ENCODE measurements around the gene GNA14.
"Not testable (repeated sequence)": the region's sequence is repeated elsewhere in the genome, so short reads cannot be mapped to it uniquely, and the experiment has no call there.

GNA14 gene

GRCh38 chr9:77402286-77402685, 245.8 kb downstream of the GNA14 start:
- DNase-seq (ENCODE audit: low read depth), result no peak

GRCh38 chr9:77399964-77400363, 248.2 kb downstream of the GNA14 start:
- DNase-seq (ENCODE audit: low read depth), result no peak

- DNase-seq (ENCODE audit: low read depth), result not testable (repeated sequence)
Observed at GRCh38 chr9:77398581-77398980, 249.5 kb downstream of the GNA14 start.

- DNase-seq (ENCODE audit: low read depth), result no peak
Observed at GRCh38 chr9:77392328-77392727, 255.8 kb downstream of the GNA14 start.

- DNase-seq (ENCODE audit: low read depth), result no peak
Observed at GRCh38 chr9:77391834-77392233, 256.3 kb downstream of the GNA14 start.

GRCh38 chr9:77386187-77386586, 261.9 kb downstream of the GNA14 start:
- DNase-seq (ENCODE audit: low read depth), result no peak

- DNase-seq (ENCODE audit: low read depth), result no peak
Observed at GRCh38 chr9:77384406-77384805, 263.7 kb downstream of the GNA14 start.

GRCh38 chr9:77375956-77376532, 272.1 kb downstream of the GNA14 start:
- DNase-seq (ENCODE audit: low read depth), result no peak

- no peak for DNase-seq (ENCODE audit: low read depth)
Observed at GRCh38 chr9:77374266-77374665, 273.9 kb downstream of the GNA14 start.
